ENCODE measurements around the gene GPR35.

- no peak for TF ChIP-seq ESRRA (IDR thresholded peaks at IDR 0.05; ENCODE audit: low read length)
- TF ChIP-seq RAD21 (IDR thresholded peaks at IDR 0.05; ENCODE audit: insufficient read depth, low read depth, low read length) = no peak
- no peak for TF ChIP-seq REST (IDR thresholded peaks at IDR 0.05; ENCODE audit: low read depth, low read length)
- TF ChIP-seq STAT3 (IDR thresholded peaks at IDR 0.05; ENCODE audit: low read depth, low read length) = no peak
- TF ChIP-seq CTCF (IDR thresholded peaks at IDR 0.05 in 2 of 3, conservative IDR thresholded peaks at IDR 0.05 in 1 of 3; ENCODE audit: control insufficient read depth in 2 of 3, extremely low read depth in 1 of 3, insufficient read depth in 1 of 3, low read depth in 3 of 3, low read length in 3 of 3) = no peak
- TF ChIP-seq ZNF217 (IDR thresholded peaks at IDR 0.05) = no peak
- no peak for TF ChIP-seq CREB1 (IDR thresholded peaks at IDR 0.05; ENCODE audit: low read depth)
- TF ChIP-seq GABPA (IDR thresholded peaks at IDR 0.05; ENCODE audit: low read depth) = no peak
- TF ChIP-seq ATF2 (IDR thresholded peaks at IDR 0.05; ENCODE audit: low read length) = no peak
- no peak for TF ChIP-seq CBX5 (IDR thresholded peaks at IDR 0.05; ENCODE audit: low read depth)
- TF ChIP-seq KAT2A (conservative IDR thresholded peaks at IDR 0.05; ENCODE audit: control insufficient read depth, low read depth, low read length) = no peak
Observed at GRCh38 chr2:240588006-240588655, 37.1 kb upstream of the GPR35 start.

Measured in GM12878 (cell line).